OCI-LY7 (cell line): ENCODE data around the gene ARPC2. TPM values are rescaled to one million over a fixed set of nuclear protein-coding genes. Genes with fewer than 3 reads are reported as not detected.

Source experiments
- BruUV-seq: library from RNA; stranded (reverse); fragments of 400-500 nt; replicated peaks from 2 replicates; lab custom pipeline; 2021; lab: Mats Ljungman, UMichigan
- CTCF ChIA-PET: fragments of 300-600 bp; sonication (Branson Sonifier 250); formaldehyde crosslinking; loops from one replicate; lab custom pipeline; 2022; ENCODE audit warnings: antibody characterized with exemption; ENCODE audit not compliant: unreplicated experiment; lab: Charles Lee
- POLR2A ChIA-PET: fragments of 300-600 bp; sonication (Branson Sonifier 250); formaldehyde crosslinking; loops from one replicate; lab custom pipeline; 2022; ENCODE audit warnings: antibody characterized with exemption; lab: Charles Lee
- DNase-seq: peaks from one replicate; pipeline ENCODE4 v3.0.0-alpha.2; 2015; ENCODE audit warnings: low spot score
- H2AFZ ChIP-seq: fragments of 200-600 bp; sonication (generic), shearing (Covaris generic); 2 replicates; pipeline ENCODE4 v1.6.1; 2014; ENCODE audit warnings: mild to moderate bottlenecking, antibody characterized with exemption, low read length, moderate library complexity
- H3K27ac ChIP-seq: fragments of 200-600 bp; sonication (generic); 2 replicates; pipeline ENCODE4 v1.5.1; 2014; ENCODE audit warnings: mixed run types, low read depth, mild to moderate bottlenecking, moderate library complexity, low read length, inconsistent platforms; ENCODE audit not compliant: poor library complexity, severe bottlenecking
- H3K36me3 ChIP-seq: fragments of 200-600 bp; sonication (generic); 2 replicates; pipeline ENCODE4 v1.6.1; 2014; ENCODE audit warnings: mild to moderate bottlenecking, antibody characterized with exemption, low read length, moderate library complexity, mixed read lengths; ENCODE audit not compliant: insufficient read depth
- H3K4me1 ChIP-seq: fragments of 200-600 bp; sonication (generic); 2 replicates; pipeline ENCODE4 v1.5.1; 2014; ENCODE audit warnings: mild to moderate bottlenecking, low read length; ENCODE audit not compliant: insufficient read depth, poor library complexity, severe bottlenecking
- H3K4me2 ChIP-seq: fragments of 200-600 bp; sonication (generic); 2 replicates; pipeline ENCODE4 v1.6.1; 2014; ENCODE audit warnings: mild to moderate bottlenecking, low read length
- H3K4me3 ChIP-seq: fragments of 200-600 bp; sonication (generic); 2 replicates; pipeline ENCODE4 v1.5.1; 2014; ENCODE audit warnings: mild to moderate bottlenecking, low read depth, low read length; ENCODE audit not compliant: poor library complexity, severe bottlenecking
- H3K79me2 ChIP-seq: fragments of 200-600 bp; sonication (generic); 2 replicates; pipeline ENCODE4 v1.6.1; 2016; ENCODE audit warnings: low read depth, mild to moderate bottlenecking, low read length, moderate library complexity, mixed read lengths; ENCODE audit not compliant: insufficient read depth
- H3K9me2 ChIP-seq: fragments of 200-600 bp; sonication (generic); 2 replicates; pipeline ENCODE4 v1.6.1; 2016; ENCODE audit warnings: mild to moderate bottlenecking, low read length, mixed read lengths; ENCODE audit not compliant: insufficient read depth
- H3K9me3 ChIP-seq: fragments of 200-600 bp; sonication (generic); 2 replicates; pipeline ENCODE4 v1.6.1; 2014; ENCODE audit warnings: mild to moderate bottlenecking, mixed run types, low read length, mixed read lengths
- H4K20me1 ChIP-seq: fragments of 200-600 bp; sonication (generic); 2 replicates; pipeline ENCODE4 v1.6.1; 2014; ENCODE audit warnings: mild to moderate bottlenecking, antibody characterized with exemption, low read length, moderate library complexity, mixed read lengths; ENCODE audit not compliant: insufficient read depth
- EZH2phosphoT487 ChIP-seq: fragments of 200-600 bp; sonication (generic); IDR thresholded peaks from 2 replicates; pipeline ENCODE4 v1.6.1; 2018; ENCODE audit warnings: low read depth, borderline replicate concordance, mild to moderate bottlenecking, mixed run types, antibody characterized with exemption, low read length, moderate library complexity, mixed read lengths
- intact Hi-C: fragments of 100-400 bp; cut with micrococcal nuclease; formaldehyde crosslinking; loops from one replicate; pipeline ENCODE4 v1.10.0; 2022; ENCODE audit not compliant: unreplicated experiment
- total RNA-seq, 2 experiments: library from RNA; depleted of rRNA in 1 of 2; stranded (reverse); fragments of >200 nt in 1 of 2; shearing (Covaris generic) in 1 of 2; gene quantifications; 2 replicates each; pipeline ENCODE4 v1.2.3, GENCODE V29; 2014 to 2022
- TF ChIP-seq, protein P1 (sequence below): fragments of 200-600 bp; sonication (generic); conservative IDR thresholded peaks from 2 replicates; pipeline ENCODE4 v1.5.1; 2014; ENCODE audit warnings: mild to moderate bottlenecking, antibody characterized with exemption, low read length, moderate library complexity, mixed read lengths

ARPC2 gene
- total RNA-seq, 2 experiments from 2014 or later, result 264 to 545 TPM

DNA sequence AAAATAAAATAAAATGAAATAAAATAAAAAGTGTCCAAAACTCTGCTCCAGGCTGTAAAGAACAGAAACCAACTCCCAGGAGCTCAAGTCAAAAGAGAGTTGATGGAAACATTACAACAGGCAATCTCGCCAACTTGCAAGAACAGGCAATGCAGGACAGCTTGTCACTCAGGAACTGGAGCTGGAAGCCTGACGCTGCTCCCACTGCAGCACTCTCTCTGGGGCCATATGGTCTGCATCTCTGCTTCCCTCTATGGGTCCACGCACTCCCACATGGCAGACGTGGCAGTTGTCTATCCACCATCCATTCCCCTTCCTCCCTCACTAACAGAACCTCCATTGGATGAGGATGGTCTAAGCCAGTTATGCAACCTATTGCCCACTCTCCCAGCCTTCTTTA is 23.3 kb upstream of the ARPC2 start:
- H2AFZ ChIP-seq, result no peak overlapping the region
- no peaks in the 10 kb centered on the region for H4K20me1 ChIP-seq
- no peaks in the 10 kb centered on the region for H3K9me3 ChIP-seq
- no peak overlapping the region for H3K4me2 ChIP-seq
- DNase-seq, result no peak
- H3K79me2 ChIP-seq, result no peaks in the 10 kb centered on the region
- POLR2A ChIA-PET, result no interaction called here
- CTCF ChIA-PET, result no interaction called here
- H3K4me1 ChIP-seq, result peaks cover 3% of the 10 kb centered on the region
- no peak overlapping the region for H3K27ac ChIP-seq
- H3K4me3 ChIP-seq, result no peak overlapping the region
- no peak for TF ChIP-seq EZH2phosphoT487
- TF ChIP-seq, protein P1, sequence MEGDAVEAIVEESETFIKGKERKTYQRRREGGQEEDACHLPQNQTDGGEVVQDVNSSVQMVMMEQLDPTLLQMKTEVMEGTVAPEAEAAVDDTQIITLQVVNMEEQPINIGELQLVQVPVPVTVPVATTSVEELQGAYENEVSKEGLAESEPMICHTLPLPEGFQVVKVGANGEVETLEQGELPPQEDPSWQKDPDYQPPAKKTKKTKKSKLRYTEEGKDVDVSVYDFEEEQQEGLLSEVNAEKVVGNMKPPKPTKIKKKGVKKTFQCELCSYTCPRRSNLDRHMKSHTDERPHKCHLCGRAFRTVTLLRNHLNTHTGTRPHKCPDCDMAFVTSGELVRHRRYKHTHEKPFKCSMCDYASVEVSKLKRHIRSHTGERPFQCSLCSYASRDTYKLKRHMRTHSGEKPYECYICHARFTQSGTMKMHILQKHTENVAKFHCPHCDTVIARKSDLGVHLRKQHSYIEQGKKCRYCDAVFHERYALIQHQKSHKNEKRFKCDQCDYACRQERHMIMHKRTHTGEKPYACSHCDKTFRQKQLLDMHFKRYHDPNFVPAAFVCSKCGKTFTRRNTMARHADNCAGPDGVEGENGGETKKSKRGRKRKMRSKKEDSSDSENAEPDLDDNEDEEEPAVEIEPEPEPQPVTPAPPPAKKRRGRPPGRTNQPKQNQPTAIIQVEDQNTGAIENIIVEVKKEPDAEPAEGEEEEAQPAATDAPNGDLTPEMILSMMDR, result no peak
- H3K9me2 ChIP-seq, result no peaks in the 10 kb centered on the region
- intact Hi-C loops, result no loop called here
- no TSS peak for BruUV-seq
- H3K36me3 ChIP-seq, result no peaks in the 10 kb centered on the region

DNA sequence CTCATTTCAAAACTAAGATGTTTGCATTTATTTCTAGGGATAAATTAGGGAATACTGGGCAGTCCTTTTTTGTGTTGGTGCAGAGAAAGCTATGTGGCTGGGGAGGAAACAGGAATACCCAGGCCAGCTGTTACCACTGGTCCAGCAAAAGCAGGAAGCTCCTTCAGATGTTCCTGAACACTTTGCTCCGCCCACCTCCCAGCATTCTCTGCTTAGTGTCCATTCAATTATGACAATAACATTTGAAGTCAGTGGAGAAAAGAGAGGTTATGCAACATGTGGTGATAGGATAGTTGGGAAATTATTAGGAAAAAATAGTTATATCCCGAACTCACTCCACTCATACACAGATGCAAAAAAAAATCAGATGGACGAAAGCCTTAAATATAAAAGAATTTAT is 22.1 kb upstream of the ARPC2 start:
- ChIA-PET POLR2A (interaction anchor here (1.7 kb wide), 1 partner anchor 10 kb away, joined by 5 read pairs; no protein-coding TSS in a partner anchor), CTCF (no interaction called here)
- Histone ChIP-seq H3K9me2 (no peaks in the 10 kb centered on the region), H3K4me2 (no peak overlapping the region), H3K9me3 (no peaks in the 10 kb centered on the region), H2AFZ (peak overlapping the region; percentile 49; the same call in 1 of the 2 replicates), H3K27ac (no peak overlapping the region), H3K79me2 (no peaks in the 10 kb centered on the region), H3K4me1 (peaks cover 3% of the 10 kb centered on the region), H4K20me1 (no peaks in the 10 kb centered on the region), H3K36me3 (no peaks in the 10 kb centered on the region), H3K4me3 (no peak overlapping the region)
- TF ChIP-seq EZH2phosphoT487, result no peak
- TF ChIP-seq, protein P1, result no peak
- intact Hi-C loops, result no loop called here
- BruUV-seq, result no TSS peak
- DNase-seq, result no peak

DNA sequence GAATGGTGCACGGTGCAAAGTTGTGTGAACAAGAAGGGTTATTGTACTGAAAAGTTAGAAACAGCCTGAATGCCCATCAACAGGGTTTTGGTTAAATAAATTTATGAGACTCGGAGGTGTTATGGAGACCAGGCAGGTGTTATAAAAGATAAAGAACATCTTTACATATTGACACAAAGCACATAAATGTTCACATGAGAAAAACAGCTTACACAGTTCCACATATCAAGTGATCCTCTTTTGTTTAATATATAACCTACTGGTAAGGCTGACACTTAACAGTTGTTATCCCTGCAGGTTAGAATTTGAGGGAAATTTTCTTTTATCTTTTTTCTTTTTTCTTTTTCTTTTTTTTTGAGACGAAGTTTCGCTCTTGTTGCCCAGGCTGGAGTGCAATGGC is 20.0 kb upstream of the ARPC2 start:
- POLR2A ChIA-PET, result no interaction called here

More for the DNA sequence above, 20.0 kb upstream of the ARPC2 start:
- BruUV-seq, result no TSS peak
- no peaks in the 10 kb centered on the region for H3K9me3 ChIP-seq
- H3K79me2 ChIP-seq, result no peaks in the 10 kb centered on the region
- no peak overlapping the region for H2AFZ ChIP-seq
- no peaks in the 10 kb centered on the region for H3K36me3 ChIP-seq
- H3K27ac ChIP-seq, result no peak overlapping the region
- CTCF ChIA-PET, result no interaction called here
- H3K4me2 ChIP-seq, result no peak overlapping the region
- no peaks in the 10 kb centered on the region for H3K9me2 ChIP-seq
- H4K20me1 ChIP-seq, result no peaks in the 10 kb centered on the region
- H3K4me3 ChIP-seq, result no peak overlapping the region
- TF ChIP-seq, protein P1, result no peak
- no peak for TF ChIP-seq EZH2phosphoT487
- no peak for DNase-seq
- H3K4me1 ChIP-seq, result peaks cover 3% of the 10 kb centered on the region
- intact Hi-C loops, result no loop called here
